ENCODE data around the gene CAPSL.

Gene CAPSL

GRCh38 chr5:35924122-35924949, 14.1 kb downstream of the CAPSL start:
- Mint-ChIP-seq H3K4me1 (peaks cover 49% of the 10 kb centered on the region), H3K36me3 (peaks cover 4% of the 10 kb centered on the region), H3K27me3 (no peaks in the 10 kb centered on the region), H3K9me3 (peaks cover 6% of the 10 kb centered on the region), H3K4me3 (peak overlapping the region; percentile 88), H3K27ac (peak overlapping the region; percentile 91)

- no peaks in the 10 kb centered on the region for H3K27me3 Mint-ChIP-seq
- H3K4me1 Mint-ChIP-seq: peaks cover 52% of the 10 kb centered on the region
- H3K27ac Mint-ChIP-seq: no peak overlapping the region
- no peak overlapping the region for H3K4me3 Mint-ChIP-seq
- H3K9me3 Mint-ChIP-seq: peaks cover 8% of the 10 kb centered on the region
- peaks cover 9% of the 10 kb centered on the region for H3K36me3 Mint-ChIP-seq
Measured at GRCh38 chr5:35922468-35922867, 16.0 kb downstream of the CAPSL start.

- no peak overlapping the region for H3K4me3 Mint-ChIP-seq
- H3K9me3 Mint-ChIP-seq: peaks cover 8% of the 10 kb centered on the region
- no peaks in the 10 kb centered on the region for H3K27me3 Mint-ChIP-seq
- no peak overlapping the region for H3K27ac Mint-ChIP-seq
- peaks cover 9% of the 10 kb centered on the region for H3K36me3 Mint-ChIP-seq
- H3K4me1 Mint-ChIP-seq: peaks cover 52% of the 10 kb centered on the region
Measured at GRCh38 chr5:35921930-35922329, 16.5 kb downstream of the CAPSL start.

GRCh38 chr5:35920890-35921289, 17.5 kb downstream of the CAPSL start:
- no peaks in the 10 kb centered on the region for H3K27me3 Mint-ChIP-seq
- peaks cover 9% of the 10 kb centered on the region for H3K36me3 Mint-ChIP-seq
- H3K4me3 Mint-ChIP-seq: no peak overlapping the region
- no peak overlapping the region for H3K27ac Mint-ChIP-seq
- H3K9me3 Mint-ChIP-seq: peaks cover 8% of the 10 kb centered on the region
- H3K4me1 Mint-ChIP-seq: peaks cover 46% of the 10 kb centered on the region

- Mint-ChIP-seq H3K36me3 (peaks cover 11% of the 10 kb centered on the region), H3K27me3 (no peaks in the 10 kb centered on the region), H3K4me1 (peaks cover 32% of the 10 kb centered on the region), H3K9me3 (peaks cover 8% of the 10 kb centered on the region), H3K27ac (peak overlapping the region; percentile 59), H3K4me3 (no peak overlapping the region)
Measured at GRCh38 chr5:35919191-35919590, 19.2 kb downstream of the CAPSL start.

GRCh38 chr5:35908814-35909213, 29.6 kb downstream of the CAPSL start:
- no peak overlapping the region for H3K27ac Mint-ChIP-seq
- peaks cover 3% of the 10 kb centered on the region for H3K36me3 Mint-ChIP-seq
- no peak overlapping the region for H3K4me3 Mint-ChIP-seq
- peaks cover 34% of the 10 kb centered on the region for H3K4me1 Mint-ChIP-seq
- H3K9me3 Mint-ChIP-seq: peaks cover 5% of the 10 kb centered on the region
- no peaks in the 10 kb centered on the region for H3K27me3 Mint-ChIP-seq

GRCh38 chr5:35908228-35908627, 30.2 kb downstream of the CAPSL start:
- H3K4me1 Mint-ChIP-seq: peaks cover 38% of the 10 kb centered on the region
- H3K27me3 Mint-ChIP-seq: no peaks in the 10 kb centered on the region
- H3K9me3 Mint-ChIP-seq: peaks cover 5% of the 10 kb centered on the region
- H3K36me3 Mint-ChIP-seq: peaks cover 4% of the 10 kb centered on the region
- no peak overlapping the region for H3K27ac Mint-ChIP-seq
- no peak overlapping the region for H3K4me3 Mint-ChIP-seq

GRCh38 chr5:35904443-35905132, 33.8 kb downstream of the CAPSL start:
- peaks cover 1% of the 10 kb centered on the region for H3K36me3 Mint-ChIP-seq
- H3K9me3 Mint-ChIP-seq: no peaks in the 10 kb centered on the region
- no peaks in the 10 kb centered on the region for H3K27me3 Mint-ChIP-seq
- peak overlapping the region; percentile 45 for H3K4me3 Mint-ChIP-seq
- peak overlapping the region; percentile 93 for H3K27ac Mint-ChIP-seq
- H3K4me1 Mint-ChIP-seq: peaks cover 73% of the 10 kb centered on the region

GRCh38 chr5:35903631-35904203, 34.7 kb downstream of the CAPSL start:
- H3K27me3 Mint-ChIP-seq: no peaks in the 10 kb centered on the region
- no peaks in the 10 kb centered on the region for H3K9me3 Mint-ChIP-seq
- H3K27ac Mint-ChIP-seq: peak overlapping the region; percentile 93
- H3K36me3 Mint-ChIP-seq: peaks cover 1% of the 10 kb centered on the region
- H3K4me3 Mint-ChIP-seq: no peak overlapping the region
- peaks cover 77% of the 10 kb centered on the region for H3K4me1 Mint-ChIP-seq

- no peaks in the 10 kb centered on the region for H3K9me3 Mint-ChIP-seq
- H3K36me3 Mint-ChIP-seq: peaks cover 1% of the 10 kb centered on the region
- H3K27ac Mint-ChIP-seq: no peak overlapping the region
- no peaks in the 10 kb centered on the region for H3K27me3 Mint-ChIP-seq
- peak overlapping the region; percentile 12 for H3K4me3 Mint-ChIP-seq
- H3K4me1 Mint-ChIP-seq: peaks cover 73% of the 10 kb centered on the region
Measured at GRCh38 chr5:35902046-35902672, 36.3 kb downstream of the CAPSL start.

- Mint-ChIP-seq H3K4me3 (no peak overlapping the region), H3K4me1 (peaks cover 70% of the 10 kb centered on the region), H3K27ac (no peak overlapping the region), H3K36me3 (peaks cover 1% of the 10 kb centered on the region), H3K27me3 (no peaks in the 10 kb centered on the region), H3K9me3 (no peaks in the 10 kb centered on the region)
Measured at GRCh38 chr5:35900972-35901695, 37.3 kb downstream of the CAPSL start.

GRCh38 chr5:35899800-35900199, 38.6 kb downstream of the CAPSL start:
- Mint-ChIP-seq H3K4me1 (peaks cover 59% of the 10 kb centered on the region), H3K27ac (peak overlapping the region; percentile 44), H3K9me3 (no peaks in the 10 kb centered on the region), H3K4me3 (peak overlapping the region; percentile 15), H3K27me3 (no peaks in the 10 kb centered on the region), H3K36me3 (peaks cover 1% of the 10 kb centered on the region)

GRCh38 chr5:35898952-35899660, 39.3 kb downstream of the CAPSL start:
- H3K4me1 Mint-ChIP-seq: peaks cover 52% of the 10 kb centered on the region

GRCh38 chr5:35894131-35894530, 44.3 kb downstream of the CAPSL start:
- no peak overlapping the region for H3K4me3 Mint-ChIP-seq

More at GRCh38 chr5:35898952-35899660, 39.3 kb downstream of the CAPSL start:
- H3K9me3 Mint-ChIP-seq: no peaks in the 10 kb centered on the region
- H3K27ac Mint-ChIP-seq: peak overlapping the region; percentile 67
- H3K36me3 Mint-ChIP-seq: peaks cover 1% of the 10 kb centered on the region
- no peak overlapping the region for H3K4me3 Mint-ChIP-seq
- H3K27me3 Mint-ChIP-seq: no peaks in the 10 kb centered on the region

More at GRCh38 chr5:35894131-35894530, 44.3 kb downstream of the CAPSL start:
- Mint-ChIP-seq H3K27ac (no peak overlapping the region), H3K9me3 (no peaks in the 10 kb centered on the region), H3K36me3 (no peaks in the 10 kb centered on the region), H3K27me3 (no peaks in the 10 kb centered on the region), H3K4me1 (peaks cover 6% of the 10 kb centered on the region)

Measured in activated naive CD4-positive, alpha-beta T cell treated with anti-CD3 and anti-CD28 coated beads, Interleukin-2, amount 50 U/mL, for 24 hours (primary cell).